H9 (cell line): ENCODE results near the gene NEURL1B. TPM values are rescaled to one million over a fixed set of nuclear protein-coding genes. Genes with fewer than 3 reads are reported as not detected.

Source experiments
- DNase-seq: peaks from one replicate; pipeline ENCODE4 v3.0.0-alpha.2; 2017
- H2AFZ ChIP-seq: one replicate; pipeline ENCODE4 v1.6.1; 2013; ENCODE audit warnings: mild to moderate bottlenecking, low read length, control low read depth, moderate library complexity
- H2AK5ac ChIP-seq: 2 replicates; pipeline ENCODE4 v1.6.1; 2013; ENCODE audit warnings: low read length, control low read depth, mixed read lengths; ENCODE audit not compliant: insufficient read length
- H2BK120ac ChIP-seq: one replicate; pipeline ENCODE4 v1.6.1; 2013; ENCODE audit warnings: low read depth, mild to moderate bottlenecking, low read length, control low read depth, inconsistent platforms; ENCODE audit not compliant: poor library complexity, severe bottlenecking
- H2BK12ac ChIP-seq: 2 replicates; pipeline ENCODE4 v1.6.1; 2013; ENCODE audit warnings: low read length, control low read depth, mixed read lengths, low read depth; ENCODE audit not compliant: insufficient read length
- H2BK15ac ChIP-seq: 2 replicates; pipeline ENCODE4 v1.6.1; 2013; ENCODE audit warnings: low read depth, low read length, control low read depth
- H2BK20ac ChIP-seq: one replicate; pipeline ENCODE4 v1.6.1; 2013; ENCODE audit warnings: low read depth, mild to moderate bottlenecking, low read length, control low read depth, inconsistent platforms; ENCODE audit not compliant: poor library complexity, severe bottlenecking
- H2BK5ac ChIP-seq: 2 replicates; pipeline ENCODE4 v1.6.1; 2013; ENCODE audit warnings: low read length, control low read depth, mixed read lengths; ENCODE audit not compliant: insufficient read length
- H3K14ac ChIP-seq: 2 replicates; pipeline ENCODE4 v1.6.1; 2013; ENCODE audit warnings: low read length, control low read depth; ENCODE audit not compliant: insufficient read depth
- H3K18ac ChIP-seq: 2 replicates; pipeline ENCODE4 v1.6.1; 2013; ENCODE audit warnings: low read depth, mild to moderate bottlenecking, mixed read lengths, low read length, control low read depth; ENCODE audit not compliant: insufficient read length
- H3K23ac ChIP-seq: 2 replicates; pipeline ENCODE4 v1.6.1; 2013; ENCODE audit warnings: low read length, control low read depth, mixed read lengths, low read depth; ENCODE audit not compliant: insufficient read length
- H3K23me2 ChIP-seq: 2 replicates; pipeline ENCODE4 v1.6.1; 2013; ENCODE audit warnings: low read depth, mild to moderate bottlenecking, mixed read lengths, low read length, control low read depth; ENCODE audit not compliant: insufficient read length, poor library complexity, severe bottlenecking
- H3K27ac ChIP-seq: 2 replicates; pipeline ENCODE4 v1.5.1; 2013; ENCODE audit warnings: low read length, control low read depth, mixed read lengths, low read depth; ENCODE audit not compliant: insufficient read length
- H3K27me3 ChIP-seq: 2 replicates; pipeline ENCODE4 v1.6.1; 2013; ENCODE audit warnings: low read length, control low read depth, inconsistent platforms; ENCODE audit not compliant: insufficient read depth
- H3K4ac ChIP-seq: 2 replicates; pipeline ENCODE4 v1.6.1; 2013; ENCODE audit warnings: low read depth, mild to moderate bottlenecking, control low read depth, inconsistent platforms, low read length, moderate library complexity
- H3K4me1 ChIP-seq: 2 replicates; pipeline ENCODE4 v1.6.1; 2013; ENCODE audit warnings: low read length, control low read depth, inconsistent platforms; ENCODE audit not compliant: insufficient read depth
- H3K4me2 ChIP-seq: 2 replicates; pipeline ENCODE4 v1.6.1; 2013; ENCODE audit warnings: low read length, control low read depth, mixed read lengths; ENCODE audit not compliant: insufficient read length, insufficient read depth
- H3K56ac ChIP-seq: 2 replicates; pipeline ENCODE4 v1.6.1; 2013; ENCODE audit warnings: low read depth, mild to moderate bottlenecking, mixed read lengths, low read length, control low read depth; ENCODE audit not compliant: insufficient read length
- H3K79me1 ChIP-seq: 2 replicates; pipeline ENCODE4 v1.6.1; 2013; ENCODE audit warnings: low read depth, mild to moderate bottlenecking, moderate library complexity, low read length, control low read depth, inconsistent platforms; ENCODE audit not compliant: insufficient read depth, poor library complexity, severe bottlenecking
- H3K79me2 ChIP-seq: 2 replicates; pipeline ENCODE4 v1.6.1; 2013; ENCODE audit warnings: low read length, control low read depth, inconsistent platforms; ENCODE audit not compliant: insufficient read depth
- H3K9ac ChIP-seq: 2 replicates; pipeline ENCODE4 v1.6.1; 2013; ENCODE audit warnings: low read length, control low read depth, mixed read lengths; ENCODE audit not compliant: insufficient read length; ENCODE audit errors: extremely low read depth
- H3K9me3 ChIP-seq: one replicate; pipeline ENCODE4 v1.6.1; 2013; ENCODE audit warnings: low read depth, low read length, inconsistent platforms; ENCODE audit not compliant: control insufficient read depth
- H3T11ph ChIP-seq: one replicate; pipeline ENCODE4 v1.6.1; 2013; ENCODE audit warnings: mild to moderate bottlenecking, low read length, control low read depth, inconsistent platforms
- H4K20me1 ChIP-seq: one replicate; pipeline ENCODE4 v1.6.1; 2013; ENCODE audit not compliant: control insufficient read depth, insufficient read length, insufficient read depth
- H4K5ac ChIP-seq: 2 replicates; pipeline ENCODE4 v1.6.1; 2013; ENCODE audit warnings: low read depth, mild to moderate bottlenecking, mixed read lengths, low read length, control low read depth; ENCODE audit not compliant: insufficient read length
- H4K8ac ChIP-seq: replicated peaks from 2 replicates; pipeline ENCODE4 v1.6.1; 2013; ENCODE audit warnings: low read length, control low read depth, mixed read lengths, low read depth; ENCODE audit not compliant: insufficient read length
- H4K91ac ChIP-seq: 2 replicates; pipeline ENCODE4 v1.6.1; 2013; ENCODE audit warnings: low read depth, mild to moderate bottlenecking, moderate library complexity, mixed read lengths, low read length, control low read depth; ENCODE audit not compliant: insufficient read length
- H3K27ac Mint-ChIP-seq, 3 experiments: 2 replicates in 2 of 3; 3 replicates in 1 of 3; pipeline ENCODE4 v1.8.0; 2020 to 2021; ENCODE audit warnings: mixed read lengths in 3 of 3, mild to moderate bottlenecking in 1 of 3, moderate library complexity in 1 of 3
- H3K27me3 Mint-ChIP-seq: 2 replicates; pipeline ENCODE4 v1.8.0; 2021; ENCODE audit warnings: low read depth, mild to moderate bottlenecking, moderate library complexity, mixed read lengths
- H3K36me3 Mint-ChIP-seq, 3 experiments: 2 replicates in 2 of 3; 3 replicates in 1 of 3; pipeline ENCODE4 v1.8.0; 2020 to 2021; ENCODE audit warnings: low read depth in 3 of 3, mixed read lengths in 3 of 3; ENCODE audit not compliant: insufficient read depth in 1 of 3
- H3K4me1 Mint-ChIP-seq, 2 experiments: 2 replicates each; pipeline ENCODE4 v1.8.0; 2020; ENCODE audit warnings: mixed read lengths in 2 of 2
- H3K4me3 Mint-ChIP-seq, 2 experiments: 2 replicates in 1 of 2; 3 replicates in 1 of 2; pipeline ENCODE4 v1.8.0; 2020 to 2021; ENCODE audit warnings: mild to moderate bottlenecking in 2 of 2, mixed read lengths in 2 of 2, moderate library complexity in 1 of 2
- H3K9me3 Mint-ChIP-seq, 2 experiments: 2 replicates in 1 of 2; 3 replicates in 1 of 2; pipeline ENCODE4 v1.8.0; 2020; ENCODE audit warnings: mild to moderate bottlenecking in 2 of 2, mixed read lengths in 2 of 2, moderate library complexity in 1 of 2
- CTCF ChIP-seq: fragments of 200-600 bp; sonication (generic); conservative IDR thresholded peaks from 3 replicates; pipeline ENCODE4 v1.8.0; 2021; ENCODE audit warnings: antibody characterized with exemption, mild to moderate bottlenecking
- WGBS: extraction: QIAGEN DNeasy Blood & Tissue Kit; methylation state at CpG from one replicate; pipeline ENCODE4 v1.1.7; 2013; ENCODE audit warnings: missing lambda C conversion rate, low lambda C conversion rate, mixed read lengths; ENCODE audit not compliant: insufficient read length; ENCODE audit errors: extremely low coverage; 5-methylcytosine and 5-hydroxymethylcytosine counted together
- total RNA-seq: library from RNA; stranded (reverse); gene quantifications from 2 replicates; pipeline ENCODE4 v1.2.1, GENCODE V29; 2021

The NEURL1B gene
- total RNA-seq, 1 experiment from 2014 or later: 3.6 TPM

GRCh38 chr5:172703952-172704351, 62.9 kb downstream of the NEURL1B start:
- H3K18ac ChIP-seq: no peak overlapping the region
- H3K14ac ChIP-seq: no peak overlapping the region
- no peak overlapping the region for H3K4ac ChIP-seq
- H3K27ac Mint-ChIP-seq: no peak overlapping the region
- H3K27me3 ChIP-seq: no peaks in the 10 kb centered on the region; the same call in 1 of the 2 replicates
- H3K79me2 ChIP-seq: no peaks in the 10 kb centered on the region
- no peak overlapping the region for H3K9ac ChIP-seq
- H3K4me1 Mint-ChIP-seq: peaks cover 29 to 41% of the 10 kb centered on the region in 2 experiments
- no peak overlapping the region for H3K4me3 Mint-ChIP-seq
- peaks cover 55% of the 10 kb centered on the region for H3K27me3 Mint-ChIP-seq
- no peaks in the 10 kb centered on the region for H3K9me3 ChIP-seq
- no peak overlapping the region for H2AFZ ChIP-seq
- no peak overlapping the region for H2AK5ac ChIP-seq
- no peak overlapping the region for H2BK15ac ChIP-seq
- no peak overlapping the region for H3K23ac ChIP-seq
- H4K8ac ChIP-seq: no peak overlapping the region
- no peak overlapping the region for H2BK20ac ChIP-seq
- no peak for DNase-seq
- TF ChIP-seq CTCF: no peak
- H4K5ac ChIP-seq: no peak overlapping the region
- H3K4me1 ChIP-seq: peaks cover 5% of the 10 kb centered on the region; the same call in 1 of the 2 replicates
- H4K20me1 ChIP-seq: no peaks in the 10 kb centered on the region
- no CpG with 5 or more reads among the region's 7 CpGs for WGBS
- H3T11ph ChIP-seq: no peak overlapping the region
- no peak overlapping the region for H2BK12ac ChIP-seq
- H3K27ac ChIP-seq: no peak overlapping the region
- no peak overlapping the region for H2BK5ac ChIP-seq
- no peaks in the 10 kb centered on the region for H3K23me2 ChIP-seq
- H3K56ac ChIP-seq: no peak overlapping the region
- no peaks in the 10 kb centered on the region for H3K79me1 ChIP-seq
- H3K36me3 Mint-ChIP-seq: no peaks in the 10 kb centered on the region
- H3K9me3 Mint-ChIP-seq: no peaks in the 10 kb centered on the region; a peak in 1 of 5 replicates
- H2BK120ac ChIP-seq: no peak overlapping the region
- H3K4me2 ChIP-seq: no peak overlapping the region
- no peak overlapping the region for H4K91ac ChIP-seq
